SU-DHL-6 (cell line): ENCODE results near the gene TCF4.

Source experiments
- EZH2phosphoT487 ChIP-seq: fragments of 200-600 bp; sonication (generic), shearing (Covaris generic); conservative IDR thresholded peaks from 2 replicates; pipeline ENCODE4 v1.6.1; 2018; ENCODE audit warnings: mild to moderate bottlenecking, antibody characterized with exemption, low read length, moderate library complexity, mixed read lengths
- TF ChIP-seq, protein P1 (sequence below): fragments of 200-600 bp; sonication (generic); IDR thresholded peaks from one replicate; pipeline ENCODE4 v1.5.1; 2017; ENCODE audit warnings: antibody characterized with exemption, mild to moderate bottlenecking, low read length, moderate library complexity; ENCODE audit not compliant: insufficient read depth, poor library complexity, severe bottlenecking

DNA sequence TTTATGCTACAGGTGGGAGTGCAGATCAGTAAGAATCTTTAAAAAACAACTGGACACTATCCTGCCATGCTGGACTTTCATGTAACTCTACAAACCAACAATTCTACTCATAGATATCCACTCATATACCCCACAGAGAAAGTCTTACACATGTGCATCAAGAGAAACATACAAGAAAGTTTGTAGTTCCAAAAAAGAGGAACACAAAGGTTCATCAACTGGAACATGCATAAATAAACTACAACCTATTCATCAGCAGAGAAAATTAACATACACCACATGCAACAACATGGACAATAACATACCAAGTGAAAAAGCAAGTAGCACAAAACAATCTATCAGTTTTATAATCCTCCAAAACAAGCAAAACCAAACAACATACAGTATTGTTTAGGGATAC lies 17.0 kb downstream of the TCF4 start:
- TF ChIP-seq, protein P1, sequence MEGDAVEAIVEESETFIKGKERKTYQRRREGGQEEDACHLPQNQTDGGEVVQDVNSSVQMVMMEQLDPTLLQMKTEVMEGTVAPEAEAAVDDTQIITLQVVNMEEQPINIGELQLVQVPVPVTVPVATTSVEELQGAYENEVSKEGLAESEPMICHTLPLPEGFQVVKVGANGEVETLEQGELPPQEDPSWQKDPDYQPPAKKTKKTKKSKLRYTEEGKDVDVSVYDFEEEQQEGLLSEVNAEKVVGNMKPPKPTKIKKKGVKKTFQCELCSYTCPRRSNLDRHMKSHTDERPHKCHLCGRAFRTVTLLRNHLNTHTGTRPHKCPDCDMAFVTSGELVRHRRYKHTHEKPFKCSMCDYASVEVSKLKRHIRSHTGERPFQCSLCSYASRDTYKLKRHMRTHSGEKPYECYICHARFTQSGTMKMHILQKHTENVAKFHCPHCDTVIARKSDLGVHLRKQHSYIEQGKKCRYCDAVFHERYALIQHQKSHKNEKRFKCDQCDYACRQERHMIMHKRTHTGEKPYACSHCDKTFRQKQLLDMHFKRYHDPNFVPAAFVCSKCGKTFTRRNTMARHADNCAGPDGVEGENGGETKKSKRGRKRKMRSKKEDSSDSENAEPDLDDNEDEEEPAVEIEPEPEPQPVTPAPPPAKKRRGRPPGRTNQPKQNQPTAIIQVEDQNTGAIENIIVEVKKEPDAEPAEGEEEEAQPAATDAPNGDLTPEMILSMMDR, result no peak
- no peak for TF ChIP-seq EZH2phosphoT487
